Stimulated activated CD8-positive, alpha-beta memory T cell treated with anti-CD3 and anti-CD28 coated beads, Interleukin-7, amount 100 ng/mL, for 24 hours (primary cell): Measurements from ENCODE around the gene TESPA1.
"Not testable (repeated sequence)": the region's sequence is repeated elsewhere in the genome, so short reads cannot be mapped to it uniquely, and the experiment has no call there.

Experiments
- DNase-seq: peaks from one replicate; pipeline ENCODE4 v3.0.0-alpha.2; 2020; ENCODE audit warnings: low read depth

The TESPA1 gene

DNA sequence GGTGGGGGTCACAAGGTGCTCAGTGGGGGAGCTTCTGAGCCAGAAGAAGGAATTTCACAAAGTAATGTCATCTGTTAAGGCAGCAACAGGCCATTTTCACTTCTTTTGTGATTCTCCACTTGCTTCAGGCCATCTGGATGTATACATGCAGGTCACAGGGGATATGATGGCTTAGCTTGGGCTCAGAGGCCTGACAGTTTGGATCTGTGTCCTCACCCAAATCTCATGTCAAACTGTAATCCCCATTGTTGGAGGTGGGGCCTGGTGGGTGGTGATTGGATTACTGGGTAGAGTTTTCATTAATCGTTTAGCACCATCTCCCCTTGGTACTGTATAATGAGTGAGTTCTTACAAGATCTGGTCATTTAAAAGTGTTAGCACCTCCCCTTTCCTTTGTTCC is 36.4 kb downstream of the TESPA1 start:
- DNase-seq = no peak

- DNase-seq = no peak
These were observed 39.5 kb downstream of the TESPA1 start for GRCh38 chr12:54945082-54945481.

GRCh38 chr12:54943292-54943691 is 41.3 kb downstream of the TESPA1 start:
- DNase-seq = not testable (repeated sequence)

DNA sequence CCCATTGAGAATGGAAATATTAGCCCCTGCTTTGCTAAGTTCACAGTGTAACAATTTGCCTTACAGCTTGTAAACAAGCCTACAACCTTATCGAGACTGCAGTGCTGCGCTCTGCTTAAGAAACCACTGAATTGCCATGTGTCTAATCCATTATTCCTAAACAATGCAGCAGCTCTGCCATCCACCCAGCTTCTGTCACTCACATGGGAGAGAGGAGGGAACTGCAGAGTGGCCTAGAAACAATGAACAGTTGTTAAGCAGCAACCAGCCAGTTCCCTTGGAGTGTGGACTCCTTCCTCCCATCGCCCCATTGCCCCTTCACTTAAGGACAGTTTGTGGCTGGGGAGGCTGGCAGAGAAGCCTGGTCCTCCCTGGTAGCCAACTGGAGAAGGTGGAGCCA is 42.9 kb downstream of the TESPA1 start:
- DNase-seq = no peak

DNA sequence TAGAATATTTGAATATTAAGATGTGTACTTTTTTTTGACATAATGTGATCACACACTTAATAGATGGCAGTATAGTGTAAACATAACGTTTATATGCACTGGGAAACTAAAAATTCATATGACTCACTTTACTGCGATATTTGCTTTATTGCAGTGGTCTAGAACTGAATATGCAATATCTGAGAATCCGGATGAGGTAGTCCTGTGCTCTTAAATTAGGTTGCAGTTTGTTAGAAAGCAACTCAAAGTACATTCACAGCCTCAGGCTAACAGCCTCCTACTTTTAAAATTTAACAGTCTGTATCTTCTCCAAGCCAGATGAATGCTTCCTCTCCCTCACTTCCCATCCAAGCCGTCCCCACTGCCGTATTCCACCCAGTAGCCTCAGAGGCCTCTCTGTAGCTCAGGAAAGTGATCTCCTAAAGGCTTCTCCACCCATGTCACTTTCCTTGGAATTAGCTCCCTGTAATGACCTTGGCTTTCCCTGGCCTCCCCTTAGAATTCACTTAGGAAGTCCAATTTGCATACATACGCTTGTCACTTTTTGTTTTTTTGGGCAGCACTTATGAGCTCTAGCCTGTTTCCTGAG is 43.7 kb downstream of the TESPA1 start:
- no peak for DNase-seq

GRCh38 chr12:54937929-54938328 is 46.6 kb downstream of the TESPA1 start:
- no peak for DNase-seq

- no peak for DNase-seq
These were observed 47.2 kb downstream of the TESPA1 start for GRCh38 chr12:54937376-54937775.

GRCh38 chr12:54936736-54937135 is 47.8 kb downstream of the TESPA1 start:
- DNase-seq = no peak

DNA sequence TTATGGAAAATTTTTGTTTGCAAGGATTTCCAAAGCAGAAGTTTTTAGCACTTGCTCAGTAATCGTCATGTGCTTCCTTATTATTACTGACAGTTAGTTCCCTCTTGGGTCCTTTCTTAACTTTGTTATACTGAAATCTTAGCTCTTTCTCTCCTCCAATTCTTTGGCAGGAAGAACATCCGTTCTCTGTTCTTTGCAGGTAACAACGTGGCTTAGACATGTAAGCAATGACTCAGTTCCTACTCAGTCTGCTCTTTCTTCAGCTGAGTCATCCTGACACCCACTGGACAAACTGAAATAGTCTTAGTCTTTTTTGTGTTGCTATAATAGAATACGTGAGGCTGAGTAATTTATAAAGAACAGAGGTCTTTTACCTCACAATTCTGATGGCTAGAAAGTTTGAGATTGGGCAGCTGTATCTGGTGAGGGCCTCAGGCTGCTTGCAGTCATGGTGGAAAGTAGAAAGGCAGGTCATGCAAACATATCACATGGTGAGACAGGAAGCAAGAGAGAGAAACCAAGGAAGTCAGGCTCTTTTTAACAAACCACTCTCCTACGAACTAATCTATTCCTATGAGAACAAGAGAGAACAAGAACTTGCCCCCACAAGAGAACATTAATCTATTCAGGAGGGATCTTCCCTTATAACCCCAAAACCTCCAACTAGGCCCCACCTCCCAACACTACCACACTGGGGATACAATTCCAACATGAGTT is 49.2 kb downstream of the TESPA1 start:
- no peak for DNase-seq

DNA sequence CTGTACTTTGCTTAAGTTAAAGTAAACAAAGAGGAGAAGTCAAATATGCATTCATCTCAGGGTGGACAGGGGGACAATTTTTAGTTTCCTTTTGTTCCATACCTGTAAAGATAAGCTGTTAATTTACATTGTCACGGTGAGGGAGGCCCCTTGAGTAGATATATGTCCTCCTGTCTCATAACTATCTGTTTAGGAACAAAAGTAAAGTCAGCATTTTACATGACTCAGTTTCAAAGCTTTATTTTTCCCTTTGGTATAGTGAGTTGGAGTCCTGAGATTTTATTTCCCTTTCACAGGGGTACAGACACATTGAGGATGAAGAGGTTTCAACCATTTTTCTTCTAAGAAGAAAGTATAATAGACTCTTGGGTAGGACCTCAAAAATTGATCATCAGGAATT is 50.1 kb downstream of the TESPA1 start:
- no peak for DNase-seq

GRCh38 chr12:54933376-54933775 is 51.2 kb downstream of the TESPA1 start:
- no peak for DNase-seq

- DNase-seq = no peak
These were observed 51.9 kb downstream of the TESPA1 start for GRCh38 chr12:54932691-54933090.

DNA sequence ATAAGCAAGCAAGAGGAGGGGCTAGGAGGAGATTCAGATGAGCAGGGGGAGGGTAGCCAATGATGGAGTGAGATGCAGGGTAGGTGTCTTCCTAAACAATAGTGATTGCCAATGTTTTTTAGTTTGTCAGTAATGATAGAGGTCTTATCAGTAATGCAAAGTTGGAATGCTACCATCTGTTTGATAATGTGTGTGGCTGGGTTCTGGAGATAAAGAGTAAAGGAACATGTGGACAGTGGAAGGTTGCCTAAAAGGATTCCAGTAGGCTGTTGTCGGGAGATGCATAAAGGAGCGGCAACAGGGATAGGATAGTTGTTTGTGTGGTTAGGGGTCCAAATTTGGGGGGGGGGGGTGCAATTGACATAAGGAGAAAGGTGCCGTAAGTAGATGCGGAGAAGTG is 52.5 kb downstream of the TESPA1 start:
- no peak for DNase-seq

DNA sequence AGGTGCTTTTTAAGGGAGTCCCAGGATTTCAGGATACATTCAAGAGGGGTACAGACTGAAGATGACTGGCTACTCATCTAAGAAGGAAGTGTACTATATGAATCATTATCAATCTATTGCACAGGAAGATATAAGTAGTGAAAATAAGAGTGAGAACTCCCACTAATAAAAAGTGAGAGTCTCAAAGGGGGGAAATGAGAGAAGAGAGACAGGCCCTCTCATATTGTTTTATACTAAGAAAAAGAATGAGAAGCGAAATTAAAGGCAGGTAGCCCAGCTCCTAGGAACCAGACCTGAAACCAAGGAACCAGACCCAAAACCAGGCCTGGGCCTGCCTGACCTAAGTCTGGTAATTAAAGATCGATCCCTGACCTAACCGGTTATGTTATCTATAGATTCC is 54.6 kb downstream of the TESPA1 start:
- no peak for DNase-seq

- no peak for DNase-seq
These were observed 58.3 kb downstream of the TESPA1 start for GRCh38 chr12:54926246-54926645.

DNA sequence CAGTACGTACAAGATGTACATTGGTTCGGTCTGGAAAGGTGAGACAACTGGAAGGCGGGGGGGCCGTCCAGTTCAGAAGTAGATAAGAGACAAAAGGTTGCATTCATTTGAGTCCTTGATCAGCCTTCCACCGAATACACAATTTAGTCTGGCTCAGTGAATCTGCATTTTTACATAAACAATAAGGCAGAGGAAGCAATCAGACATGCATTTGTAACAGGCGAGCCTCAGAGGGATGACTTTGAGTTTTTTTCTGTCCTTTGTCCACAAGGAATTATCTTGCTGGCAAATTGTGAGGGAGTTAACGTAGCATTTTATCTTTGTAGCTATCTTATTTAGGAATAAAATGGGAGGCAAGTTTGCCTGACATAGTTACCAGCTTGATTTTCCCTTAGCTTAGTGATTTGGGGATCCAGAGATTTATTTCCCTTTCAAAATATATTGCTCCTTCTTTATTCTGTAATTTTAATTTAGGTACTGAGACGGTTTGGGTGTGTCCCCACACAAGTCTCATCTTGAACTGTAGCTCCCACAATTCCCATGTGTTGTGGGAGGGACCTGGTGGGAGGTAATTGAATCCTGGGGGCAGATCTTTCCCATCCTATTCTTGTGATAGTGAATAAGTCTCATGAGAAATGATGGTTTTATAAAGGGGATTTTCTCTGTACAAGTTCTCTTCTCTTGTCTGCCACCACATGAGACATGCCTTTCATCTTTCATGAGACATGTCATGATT is 59.4 kb downstream of the TESPA1 start:
- no peak for DNase-seq

DNA sequence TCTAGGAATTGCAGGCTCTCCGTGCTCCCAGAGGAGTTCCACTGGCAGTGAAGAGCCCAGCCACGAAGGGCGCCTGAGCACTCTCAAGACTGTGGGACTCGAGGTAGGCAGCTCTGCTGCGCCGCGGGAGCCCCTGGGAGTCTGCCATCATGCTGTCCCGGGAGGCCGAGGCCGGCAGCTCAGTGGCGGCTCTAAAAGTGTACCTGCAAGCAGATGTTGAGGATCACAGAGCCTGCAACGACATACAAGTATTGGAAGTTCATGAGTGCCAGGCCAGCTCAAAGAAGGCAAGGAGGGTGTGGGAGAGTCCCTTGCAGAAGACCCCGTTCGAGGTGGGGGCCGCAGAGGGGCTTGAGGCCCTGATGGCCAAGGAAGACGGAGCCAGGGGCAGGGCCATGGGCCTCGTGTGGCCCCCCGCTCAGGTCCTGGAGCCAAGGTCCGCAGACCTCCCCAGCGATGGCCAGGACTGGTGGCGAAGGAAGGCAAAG is 67.5 kb downstream of the TESPA1 start:
- no peak for DNase-seq
